ENCODE results near the gene TAF11.
"Not testable (repeated sequence)": the region's sequence is repeated elsewhere in the genome, so short reads cannot be mapped to it uniquely, and the experiment has no call there.

The TAF11 gene

DNA sequence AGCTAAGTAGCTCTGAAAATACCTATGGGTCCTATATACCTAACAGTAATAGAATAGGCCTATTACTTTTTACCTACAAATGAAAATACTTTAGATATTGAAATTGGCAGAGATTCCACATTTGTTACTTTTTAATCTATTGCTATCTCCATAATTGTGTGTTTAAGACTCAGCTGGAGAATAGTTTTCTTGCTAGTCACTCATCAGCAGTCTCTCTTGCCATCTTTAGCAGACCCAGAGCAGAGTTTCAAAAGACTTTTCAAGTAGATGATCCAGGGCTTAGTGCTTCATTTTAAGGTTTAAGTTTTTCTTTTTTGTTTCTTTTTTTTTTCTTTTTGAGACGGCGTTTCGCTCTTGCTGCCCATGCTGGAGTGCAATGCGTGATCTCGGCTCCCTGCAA is 14.1 kb upstream of the TAF11 start:
- no peak for DNase-seq

DNA sequence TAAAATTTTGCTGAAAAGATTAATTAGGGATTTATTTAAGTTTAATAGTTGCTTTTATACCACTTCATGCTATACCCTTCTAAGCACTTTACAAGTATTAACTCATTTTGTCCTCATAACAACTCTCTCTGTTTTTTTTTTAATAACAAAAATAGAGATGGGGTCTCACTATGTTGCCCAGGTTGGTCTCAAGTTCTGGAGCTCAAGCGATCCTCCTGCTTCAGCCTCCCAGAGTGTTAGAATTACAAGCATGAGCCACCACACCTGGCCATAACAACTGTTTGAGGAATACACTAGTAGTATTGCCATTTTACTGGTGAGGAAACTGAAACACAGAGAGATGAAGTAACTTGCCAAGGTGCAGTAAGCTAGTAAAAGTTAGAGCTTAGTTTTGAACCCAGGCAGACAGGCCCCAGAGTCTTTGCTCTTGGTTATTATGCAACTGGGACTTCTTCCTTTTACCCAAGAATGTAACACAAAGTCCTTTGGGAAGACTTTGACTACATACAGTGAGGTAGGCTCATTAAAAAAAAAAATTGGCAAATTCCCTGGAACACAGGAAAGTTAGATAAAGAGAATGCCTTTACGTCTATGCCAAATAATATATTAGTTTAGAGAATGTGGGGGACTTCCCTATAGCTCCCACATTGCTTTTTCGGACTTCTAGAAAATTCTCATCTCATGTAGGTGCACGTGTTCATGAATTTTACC is 12.6 kb upstream of the TAF11 start:
- no peak for DNase-seq

- DNase-seq: not testable (repeated sequence)
Observed at GRCh38 chr6:34899748-34900147, 11.9 kb upstream of the TAF11 start.

DNA sequence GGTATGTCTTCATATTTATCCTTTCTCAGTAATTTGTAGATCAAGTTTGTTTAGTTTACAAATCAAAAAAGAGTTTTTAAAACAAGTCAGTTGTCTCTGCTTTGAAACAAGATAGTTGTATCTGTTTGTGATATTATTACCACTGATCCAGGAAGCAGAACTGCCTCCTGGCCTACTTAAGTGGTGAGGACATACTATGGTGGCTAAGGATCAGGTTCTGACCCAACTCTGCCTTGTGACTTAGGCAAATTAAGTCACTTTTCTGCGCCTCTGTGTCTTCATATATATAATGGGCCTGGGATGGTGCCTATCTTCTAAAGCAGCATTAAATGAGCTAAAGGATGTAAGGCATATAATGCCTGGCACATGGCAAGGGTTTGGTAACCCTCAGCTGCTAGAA is 9.9 kb upstream of the TAF11 start:
- DNase-seq: no peak

- no peak for DNase-seq
Observed at GRCh38 chr6:34897130-34897529, 9.3 kb upstream of the TAF11 start.

DNA sequence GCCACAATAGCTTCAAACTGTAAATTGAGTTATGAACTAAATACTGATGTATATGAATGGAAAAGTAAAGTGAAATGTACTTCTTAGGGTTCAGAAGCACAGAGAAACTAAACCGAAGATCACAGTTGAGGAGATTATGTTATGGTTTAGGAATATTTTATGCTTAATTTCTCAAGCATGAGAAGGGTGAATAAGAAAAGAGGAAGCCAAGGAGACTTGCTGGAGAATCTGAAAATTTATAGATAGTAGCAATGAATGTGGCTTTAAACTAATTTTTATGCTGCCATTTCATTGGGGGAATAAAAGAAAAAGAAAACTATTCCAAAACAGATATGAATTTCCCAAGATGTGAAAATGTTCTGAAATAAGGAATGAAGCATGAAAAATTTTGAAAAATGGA is 6.9 kb upstream of the TAF11 start:
- DNase-seq: no peak

- DNase-seq: no peak
Observed at GRCh38 chr6:34891296-34891695, 3.5 kb upstream of the TAF11 start.

- no peak for DNase-seq
Observed at GRCh38 chr6:34890533-34890925, 2.7 kb upstream of the TAF11 start.

DNA sequence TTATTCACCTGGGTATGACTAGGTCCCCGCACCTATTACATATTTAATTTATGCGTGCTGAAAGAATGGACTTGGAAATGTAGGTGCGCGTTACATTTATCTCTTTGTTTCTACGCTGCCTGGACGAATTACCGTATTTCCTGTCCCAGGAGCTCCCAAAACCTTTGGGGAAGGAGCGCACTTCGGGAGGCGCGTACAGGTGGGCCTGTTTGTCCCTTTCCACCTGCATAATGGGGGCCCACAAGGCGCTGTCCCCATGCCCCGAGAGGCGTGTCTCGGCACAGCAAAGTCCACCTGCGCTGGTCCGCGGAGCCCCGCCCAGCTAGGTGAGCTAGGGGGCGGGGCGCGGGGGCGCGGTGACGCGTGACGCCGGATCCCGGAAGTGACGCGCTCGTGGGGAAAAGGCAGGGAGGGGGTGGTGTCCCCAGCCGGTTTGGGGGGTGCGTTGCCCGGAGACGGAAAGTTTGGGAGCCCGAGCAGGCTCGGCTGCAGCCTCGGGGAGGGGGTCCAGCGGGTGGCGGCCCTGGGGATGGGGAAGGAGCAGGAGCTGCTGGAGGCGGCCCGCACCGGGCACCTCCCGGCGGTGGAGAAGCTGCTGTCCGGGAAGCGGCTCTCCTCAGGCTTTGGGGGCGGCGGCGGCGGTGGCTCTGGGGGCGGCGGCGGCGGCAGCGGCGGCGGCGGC is 1.2 kb upstream of the TAF11 start, which contains the start of gene ANKS1A:
ANKS1A (plus strand) TSS at position 382 of the 682 bp plus-strand sequence; CDS start at position 530, 148 bp downstream.
- DNase-seq: peak; percentile 87 to 91

DNA sequence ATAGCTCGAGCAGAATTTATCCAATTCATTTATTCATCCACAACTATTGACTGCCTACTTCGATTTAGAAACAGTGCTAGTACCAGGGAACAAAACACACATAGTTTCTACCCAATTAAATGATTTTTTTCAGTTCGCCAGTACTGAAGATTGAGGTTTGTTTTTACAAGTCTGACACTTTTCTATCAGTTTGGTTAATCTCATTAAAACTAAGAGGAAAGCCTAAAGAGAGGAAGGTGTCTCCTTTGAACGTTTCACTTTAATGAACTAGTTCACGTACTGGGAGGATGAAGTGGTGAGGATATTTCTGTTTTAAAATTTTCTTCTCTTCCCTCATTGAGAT is 643 bp upstream of the TAF11 start:
- no peak for DNase-seq

- DNase-seq: not testable (repeated sequence)
Observed at GRCh38 chr6:34885837-34886236, 2.0 kb downstream of the TAF11 start.

DNA sequence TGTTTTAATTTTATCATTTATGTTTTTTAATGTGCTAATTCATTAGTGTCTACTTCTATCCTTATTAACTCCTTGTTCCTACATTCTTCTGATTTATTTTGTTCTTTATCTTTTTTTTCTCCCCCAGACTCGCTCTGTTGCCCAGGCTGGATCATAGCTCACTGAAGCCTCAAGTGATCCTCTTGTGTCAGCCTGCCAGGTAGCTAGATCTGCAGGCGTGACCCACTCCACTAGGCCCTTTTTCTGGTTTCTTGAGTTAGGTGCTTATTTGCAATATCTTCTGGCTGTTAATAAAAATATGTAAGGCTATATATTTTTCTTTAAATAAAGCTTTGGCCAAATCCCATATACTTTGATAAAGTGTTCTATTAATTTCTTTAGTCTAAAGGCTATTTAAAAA is 2.8 kb downstream of the TAF11 start:
- DNase-seq: no peak

DNA sequence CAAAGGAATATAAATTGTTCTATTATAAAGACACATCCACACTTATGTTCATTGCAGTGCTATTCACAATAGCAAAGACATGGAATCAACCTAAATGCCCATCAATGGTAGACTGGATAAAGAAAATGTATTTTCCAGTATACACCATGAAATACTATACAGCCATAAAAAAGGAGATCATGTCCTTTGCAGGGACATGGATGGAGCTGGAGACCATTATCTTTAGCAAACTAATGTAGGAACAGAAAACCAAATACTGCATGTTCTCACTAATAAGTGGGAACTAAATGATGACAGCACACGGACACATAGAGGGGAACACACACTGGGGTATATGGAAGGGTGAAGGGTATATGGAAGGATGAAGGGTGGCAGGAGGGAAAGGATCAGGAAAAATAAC is 3.8 kb downstream of the TAF11 start:
- not testable (repeated sequence) for DNase-seq

DNA sequence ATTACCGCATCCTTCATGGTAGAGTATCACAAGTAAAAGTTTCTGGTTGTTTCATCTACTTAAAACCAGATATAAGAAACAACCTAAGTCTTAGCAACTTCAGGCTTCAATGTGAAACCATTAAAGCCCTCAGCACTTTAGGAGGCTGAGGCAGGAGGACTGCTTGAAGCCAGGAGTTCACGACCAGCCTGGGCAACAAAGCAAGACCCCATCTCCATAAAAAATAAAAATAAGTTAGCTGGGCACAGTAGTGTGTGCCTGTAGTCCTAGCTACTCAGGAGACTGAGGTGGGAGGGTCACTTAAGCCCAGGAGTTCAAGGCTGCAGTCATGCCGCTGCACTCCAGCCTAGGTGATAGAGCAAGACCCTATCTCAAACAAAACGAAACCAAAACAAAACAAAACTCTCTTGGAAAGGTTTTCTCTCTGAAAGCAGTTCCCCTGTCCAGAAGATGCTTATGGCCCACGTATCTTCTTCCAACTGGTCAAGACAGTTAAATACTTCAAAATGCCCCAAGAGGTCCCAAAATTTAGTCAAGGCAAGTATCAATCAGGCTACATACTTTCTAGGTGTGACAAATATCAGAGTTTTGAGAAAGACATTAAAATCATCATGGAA is 9.9 kb downstream of the TAF11 start:
- no peak for DNase-seq

DNA sequence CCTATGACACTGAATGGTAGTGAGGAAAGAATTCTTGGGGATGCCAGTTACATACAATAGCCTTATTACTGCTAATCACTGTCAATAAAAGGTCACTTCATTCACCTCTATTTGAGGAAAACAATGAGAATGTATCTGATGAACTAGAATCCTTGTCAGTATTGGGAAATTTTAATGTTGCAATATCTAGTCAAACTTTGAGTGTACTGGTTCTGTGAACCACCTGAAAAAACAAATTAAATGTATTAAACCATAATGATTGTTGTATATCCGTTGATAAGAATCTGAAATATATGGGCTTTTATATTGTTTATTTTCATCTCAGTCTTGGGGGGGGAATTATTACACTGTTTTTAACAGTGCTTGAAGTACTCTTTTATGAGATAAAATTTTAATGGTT is 10.6 kb downstream of the TAF11 start:
- no peak for DNase-seq

DNA sequence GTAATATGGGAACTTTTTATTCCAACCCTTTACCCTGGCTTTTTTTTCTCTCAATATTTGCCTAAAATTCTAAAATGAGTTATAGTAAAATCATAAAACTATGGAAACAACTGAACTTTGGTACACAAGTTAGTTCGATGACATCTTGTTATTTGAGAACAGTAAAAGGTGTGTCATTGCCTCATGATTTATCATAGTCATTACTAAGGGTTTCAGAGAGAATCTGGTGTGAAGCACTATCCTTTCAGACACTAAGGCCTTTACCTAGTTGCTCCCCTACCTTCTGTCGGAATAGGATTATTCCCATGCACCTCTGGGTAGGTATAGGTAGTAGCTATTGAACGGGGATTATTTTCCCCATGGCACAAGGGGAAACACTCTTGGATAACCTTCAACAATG is 11.4 kb downstream of the TAF11 start:
- no peak for DNase-seq

GRCh38 chr6:34875292-34876213 is 12.3 kb downstream of the TAF11 start:
- no peak for DNase-seq

DNA sequence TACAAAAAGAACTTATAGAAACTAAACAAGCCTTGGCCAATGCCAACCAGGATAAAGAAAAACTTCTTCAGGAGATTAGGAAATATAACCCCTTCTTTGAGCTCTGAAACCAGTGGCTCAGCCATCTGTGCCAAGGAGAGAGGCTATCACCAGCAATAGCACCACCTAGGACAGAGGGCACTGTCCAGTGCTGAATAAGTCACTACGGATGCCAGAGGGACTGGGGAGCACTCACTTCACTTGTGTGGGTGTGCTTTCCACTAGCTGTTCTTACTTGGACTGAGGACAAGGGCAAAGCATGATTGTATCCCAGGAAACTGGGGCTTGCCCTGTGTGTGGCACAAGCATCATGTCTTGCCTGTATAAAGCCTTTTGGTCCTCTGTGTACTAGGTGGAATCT is 15.5 kb downstream of the TAF11 start:
- DNase-seq: no peak

GRCh38 chr6:34871853-34872252 is 16.0 kb downstream of the TAF11 start:
- no peak for DNase-seq

DNA sequence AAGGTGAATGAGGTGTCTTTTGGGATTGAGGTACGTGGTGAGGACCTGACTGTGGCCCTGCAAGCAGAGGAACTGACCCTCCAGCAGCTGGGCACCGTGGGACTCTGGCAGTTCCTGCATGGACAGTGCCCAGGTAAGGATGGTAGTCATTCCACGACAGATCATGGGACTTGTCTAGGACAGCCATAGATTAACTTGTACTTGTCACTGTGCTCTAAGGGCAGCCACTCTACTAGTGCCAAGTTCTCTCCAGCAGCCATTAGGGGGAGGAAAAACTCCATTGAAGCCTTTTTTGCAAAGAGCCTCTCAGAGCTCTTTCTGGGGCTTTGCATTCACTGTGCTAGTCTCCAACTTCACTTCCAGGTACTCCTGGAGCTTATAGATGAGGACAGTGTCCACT is 20.4 kb downstream of the TAF11 start:
- no peak for DNase-seq

- no peak for DNase-seq
Observed at GRCh38 chr6:34866509-34866908, 21.3 kb downstream of the TAF11 start.

DNA sequence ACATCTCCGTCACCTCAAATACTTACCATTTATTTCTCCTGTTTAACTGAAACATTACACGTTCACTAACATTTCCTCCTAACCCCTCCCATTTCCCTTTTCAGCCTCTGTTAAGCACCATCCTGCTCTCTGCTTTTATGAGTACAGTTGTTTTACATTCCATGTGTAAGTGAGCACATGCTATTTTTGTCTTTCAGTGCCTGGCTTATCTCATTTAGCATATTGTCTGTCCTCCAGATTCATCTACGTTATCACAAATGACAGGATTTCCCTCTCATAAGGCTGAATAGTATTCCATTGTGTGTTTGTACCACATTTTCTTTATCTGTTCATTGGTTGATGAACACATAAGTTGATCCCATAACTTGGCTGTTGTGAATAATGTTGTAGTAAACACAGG is 22.7 kb downstream of the TAF11 start:
- no peak for DNase-seq

- no peak for DNase-seq
Observed at GRCh38 chr6:34864007-34864406, 23.8 kb downstream of the TAF11 start.
